Left colon (tissue), 2 donors: ENCODE data around the gene RPS27L. TPM values are rescaled to one million over a fixed set of nuclear protein-coding genes. Genes with fewer than 3 reads are reported as not detected.
A peak's percentile ranks its signal among the peaks of the same experiment; 100 is the strongest.
"Not testable (repeated sequence)": the region's sequence is repeated elsewhere in the genome, so short reads cannot be mapped to it uniquely, and the experiment has no call there.

Experiments used
- ATAC-seq: fragments of 200-7000 bp; cut with Tn5 transposase; one replicate; pipeline ENCODE4 v1.9.1; 2020; ENCODE audit warnings: mild to moderate bottlenecking, moderate library complexity
- DNase-seq, 2 donors: peaks; one replicate each; pipeline ENCODE4 v3.0.0-alpha.2; 2020
- intact Hi-C, 2 donors: fragments of 100-400 bp; cut with DNase I in 1 of 2; cut with micrococcal nuclease in 1 of 2; formaldehyde crosslinking; loops; one replicate each; pipeline versions ENCODE4 v1.11.2 to v1.14.0; 2022; cut with DNase I, micrococcal nuclease
- total RNA-seq, 2 donors: library from RNA; stranded (reverse); fragmentation: NEBNext Ultra II Directional; extraction: Animal tissue kit (Norgen Biotek cat#: 25700); gene quantifications; one replicate each; pipeline ENCODE4 v1.2.1, GENCODE V29; 2021
- donor health status: DM: no; HTN: no; CAD: no.
- donor health status: DM: yes; HTN: yes; CAD: no.

The RPS27L gene
- total RNA-seq, 2 donors from 2014 or later, result 173 to 239 TPM

DNA sequence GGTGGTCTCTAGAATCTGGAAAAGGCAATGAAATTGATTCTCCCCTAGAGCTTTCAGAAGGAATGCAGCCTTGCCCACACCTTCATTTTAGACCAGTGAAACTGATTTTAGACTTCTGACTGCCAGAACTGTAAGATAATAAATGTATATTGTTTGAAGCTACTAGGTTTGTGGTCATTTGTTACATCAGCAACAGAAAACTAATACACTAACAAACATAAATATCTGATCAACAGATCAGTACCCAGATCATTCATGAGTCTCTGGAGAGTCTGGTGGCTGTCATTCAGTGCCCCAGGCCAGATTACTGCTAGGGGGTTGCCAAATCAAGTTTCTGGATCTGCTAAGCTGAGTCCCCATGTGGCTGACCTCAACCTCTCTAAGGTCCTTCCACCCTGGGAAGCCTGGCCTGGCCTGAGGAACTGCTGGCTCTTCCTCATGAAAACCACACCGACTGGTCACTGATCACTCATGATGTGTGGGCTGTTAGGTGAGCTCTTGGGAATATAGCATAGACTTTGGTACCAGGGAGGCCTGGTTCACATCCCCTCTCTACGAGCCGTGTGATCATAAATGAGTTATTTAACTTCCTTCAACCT, 46.8 kb downstream of the RPS27L start:
- no peak for ATAC-seq
- DNase-seq, result no peak

DNA sequence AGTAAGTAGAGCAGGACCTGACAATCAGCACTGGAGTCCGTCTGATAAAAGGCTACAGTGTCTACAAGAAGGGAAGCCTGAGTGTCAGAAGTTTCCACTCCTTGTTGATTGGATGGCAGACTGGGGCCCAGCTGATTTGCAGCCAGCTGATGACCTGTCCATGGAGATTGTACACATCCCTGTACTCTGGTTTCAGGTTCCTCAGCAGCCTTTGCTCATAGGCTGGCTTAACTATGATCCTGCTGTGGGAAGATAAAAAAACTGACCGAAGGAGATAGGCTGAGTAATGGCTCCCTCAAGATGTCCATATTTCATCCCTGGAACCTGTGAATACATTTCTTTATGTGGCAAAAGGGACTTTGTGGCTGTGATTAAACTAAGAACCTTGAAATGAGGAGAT, 47.4 kb downstream of the RPS27L start:
- ATAC-seq (no peak), DNase-seq (no peak)
- intact Hi-C loops, result no loop called here

More for the DNA sequence above, 46.8 kb downstream of the RPS27L start:
- intact Hi-C loops, result no loop called here

DNA sequence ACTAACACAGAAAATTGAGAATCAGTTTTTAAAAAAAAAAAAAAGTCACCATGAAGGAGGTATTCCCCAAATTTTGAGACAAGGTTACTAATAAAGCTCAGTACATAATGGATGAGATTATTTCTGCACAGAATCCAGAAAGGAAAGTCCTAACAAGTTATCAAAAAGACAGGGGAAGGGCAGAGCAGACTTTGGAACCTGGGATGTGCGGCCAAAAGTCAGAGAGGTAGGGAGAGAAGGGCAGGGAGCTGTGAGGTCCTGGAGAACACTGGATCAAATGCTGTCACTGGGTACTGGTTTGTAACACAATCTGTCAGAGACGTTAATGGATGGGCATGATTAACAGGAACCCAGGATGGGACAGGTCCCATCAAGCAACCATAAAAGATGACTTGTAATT, 47.8 kb downstream of the RPS27L start:
- ATAC-seq, result peak; percentile 19

DNA sequence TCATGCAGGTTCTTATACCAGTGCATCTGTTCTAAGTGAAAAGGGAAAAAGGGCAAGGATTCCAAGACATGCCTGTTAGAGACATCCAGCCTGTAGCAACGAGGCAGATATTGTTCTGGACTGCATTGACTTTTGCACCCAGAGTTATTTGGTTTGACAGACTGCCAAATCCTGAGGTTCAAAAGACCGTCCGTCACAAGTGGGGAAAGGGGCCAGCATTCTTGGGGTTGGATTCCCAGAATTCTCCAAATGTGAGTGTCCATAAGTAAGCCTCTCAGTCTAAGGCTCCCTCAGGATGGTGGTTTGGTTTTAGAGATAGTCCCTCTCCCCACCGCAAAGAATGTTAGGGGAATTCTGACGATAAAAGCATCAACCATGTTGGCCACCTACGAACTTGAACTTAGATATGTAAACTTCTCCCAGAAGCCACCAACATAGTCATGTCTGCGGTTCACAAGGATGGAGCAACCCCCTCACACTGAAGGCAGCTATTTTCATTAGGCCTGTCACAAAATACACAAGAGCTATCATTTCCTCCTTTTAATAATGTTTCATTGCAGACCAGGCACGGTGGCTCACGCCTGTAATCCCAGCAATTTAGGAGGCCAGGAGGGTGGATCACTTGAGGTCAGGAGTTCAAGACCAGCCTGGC, 49.3 kb downstream of the RPS27L start:
- intact Hi-C loops, result no loop called here
- ATAC-seq (peak; percentile 81), DNase-seq (peak in 1 of 2 donors; percentile 32)

More for the DNA sequence above, 47.8 kb downstream of the RPS27L start:
- DNase-seq, result no peak
- intact Hi-C loops, result no loop called here

DNA sequence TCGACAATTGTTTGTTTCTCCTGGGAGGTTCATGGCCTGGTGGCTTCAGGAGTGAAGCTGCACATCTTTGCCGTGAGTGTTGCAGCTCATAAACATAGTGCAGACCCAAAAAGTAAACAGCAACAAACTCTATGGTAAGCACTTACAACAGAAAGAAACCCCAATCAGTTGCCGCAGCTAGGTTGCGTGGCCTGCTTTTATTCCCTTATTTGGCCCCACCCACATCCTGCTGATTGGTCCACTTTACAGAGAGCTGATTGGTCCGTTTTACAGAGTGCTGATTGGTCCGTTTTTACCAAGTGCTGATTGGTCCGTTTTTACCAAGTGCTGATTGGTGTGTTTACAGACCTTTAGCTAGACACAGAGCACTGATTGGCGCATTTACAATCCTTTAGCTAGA, 51.9 kb downstream of the RPS27L start:
- ATAC-seq, intact Hi-C loops, DNase-seq: not testable (repeated sequence)

DNA sequence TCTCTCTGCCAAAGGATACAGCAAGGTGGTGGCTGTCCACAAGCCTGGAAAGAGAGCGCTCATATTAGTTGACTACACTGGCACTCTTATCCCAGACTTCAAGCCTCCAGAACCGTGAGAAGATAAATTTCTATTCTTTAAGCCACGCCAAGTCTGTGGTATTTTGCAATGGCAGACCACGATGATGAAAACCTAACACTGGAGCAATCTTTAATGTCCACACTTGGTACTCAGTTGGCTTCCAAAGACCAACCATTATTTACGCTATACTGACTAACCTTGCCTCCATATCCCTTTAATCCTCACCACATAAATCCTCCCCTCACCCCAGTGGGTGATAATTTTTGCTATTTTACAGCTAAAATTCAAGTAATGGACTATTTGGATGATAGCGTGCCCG, 52.5 kb downstream of the RPS27L start:
- DNase-seq, result no peak

DNA sequence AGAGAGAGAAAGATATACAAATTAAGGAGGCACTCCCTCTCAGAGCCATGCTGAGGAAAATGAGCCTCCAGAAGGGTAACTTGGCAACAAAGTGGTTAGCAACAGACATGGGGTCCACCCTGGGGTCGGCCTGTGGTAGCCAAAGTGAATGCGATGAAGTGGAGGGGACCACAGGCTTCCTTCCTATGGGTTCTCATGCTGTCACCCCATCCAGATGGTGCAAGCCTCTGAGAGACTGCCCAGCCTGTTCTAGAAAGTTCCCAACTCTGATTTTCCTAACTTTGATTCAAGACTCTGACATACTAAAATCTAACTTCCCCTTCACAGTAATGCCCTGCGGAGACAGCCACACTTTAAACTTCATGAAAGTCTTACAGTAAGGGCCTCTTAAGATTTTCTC, 53.9 kb downstream of the RPS27L start:
- no peak for ATAC-seq
- intact Hi-C loops, result no loop called here

More for the DNA sequence above, 52.5 kb downstream of the RPS27L start:
- intact Hi-C loops, result no loop called here
- no peak for ATAC-seq

DNA sequence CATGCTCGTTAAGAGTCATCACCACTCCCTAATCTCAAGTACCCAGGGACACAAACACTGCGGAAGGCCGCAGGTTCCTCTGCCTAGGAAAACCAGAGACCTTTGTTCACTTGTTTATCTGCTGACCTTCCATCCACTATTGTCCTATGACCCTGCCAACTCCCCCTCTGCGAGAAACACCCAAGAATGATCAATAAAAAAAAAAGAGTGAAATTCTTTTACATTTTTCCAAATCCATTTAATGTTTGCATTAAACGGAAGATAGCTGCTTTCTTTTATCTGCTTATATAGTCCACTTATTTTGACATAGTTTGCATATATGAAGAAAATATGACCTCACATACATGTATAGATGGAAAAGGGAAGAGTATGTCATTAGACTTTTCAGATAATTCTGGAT, 57.7 kb downstream of the RPS27L start:
- intact Hi-C loops, DNase-seq, ATAC-seq: not testable (repeated sequence)

More for the DNA sequence above, 53.9 kb downstream of the RPS27L start:
- DNase-seq, result no peak

DNA sequence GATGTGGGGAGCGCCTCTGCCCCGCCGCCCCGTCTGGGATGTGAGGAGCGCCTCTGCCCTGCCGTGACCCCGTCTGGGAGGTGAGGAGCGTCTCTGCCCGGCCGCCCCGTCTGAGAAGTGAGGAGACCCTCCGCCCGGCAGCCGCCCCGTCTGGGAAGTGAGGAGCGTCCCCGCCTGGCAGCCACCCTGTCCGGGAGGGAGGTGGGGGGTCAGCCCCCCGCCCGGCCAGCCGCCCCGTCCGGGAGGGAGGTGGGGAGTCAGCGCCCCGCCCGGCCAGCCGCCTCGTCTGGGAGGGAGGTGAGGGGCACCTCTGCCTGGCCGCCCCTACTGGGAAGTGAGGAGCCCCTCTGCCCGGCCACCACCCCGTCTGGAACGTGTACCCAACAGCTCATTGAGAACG, 58.4 kb downstream of the RPS27L start:
- DNase-seq, intact Hi-C loops, ATAC-seq: not testable (repeated sequence)

Other genes with a start within 250 kb of the RPS27L start
- gene TPM1, start 114.7 kb downstream of the RPS27L start, total RNA-seq, result 100 to 1,000 TPM; 576 to 607 TPM
- 10 to 100 TPM; 28.1 to 30.6 TPM for gene LACTB, start 35.6 kb downstream of the RPS27L start, total RNA-seq
- 10 to 100 TPM; 11.3 to 14.2 TPM for gene RAB8B, start 32.1 kb upstream of the RPS27L start, total RNA-seq
- gene APH1B, start 120.1 kb upstream of the RPS27L start, total RNA-seq, result 1 to 10 TPM; 6.1 to 9.1 TPM
- 100 to 1,000 TPM; 255 to 397 TPM for gene CA12, start 224.4 kb upstream of the RPS27L start, total RNA-seq